ENCODE measurements around the gene SPATA9. TPM values are rescaled to one million over a fixed set of nuclear protein-coding genes. Genes with fewer than 3 reads are reported as not detected.

The SPATA9 gene
- total and polyA plus RNA-seq, 2 donors (not counting 3 experiments of a cell fraction or from before 2014, with no cell fraction given) = 0.07 TPM; not detected in 1

DNA sequence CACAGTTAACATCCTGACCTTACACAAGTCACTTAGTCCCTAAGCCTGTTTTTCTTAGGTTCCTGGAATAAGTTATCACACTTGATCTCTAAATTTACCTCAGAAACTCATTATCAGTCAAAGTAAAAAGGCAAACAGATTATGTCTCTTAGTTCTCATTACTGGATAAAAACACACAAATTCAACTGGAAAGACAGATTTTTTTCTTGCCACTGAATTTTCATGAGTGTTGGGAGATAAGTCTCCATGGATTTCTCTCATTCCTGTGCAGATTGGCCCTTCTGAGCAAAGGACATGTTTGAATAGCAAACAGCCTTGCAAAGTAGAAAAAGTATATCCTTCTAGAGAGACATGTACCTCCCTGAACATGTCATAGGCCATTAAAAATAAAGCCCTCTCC is 10.2 kb downstream of the SPATA9 start:
- ChIA-PET CTCF (no interaction called here), POLR2A (no interaction called here)
- Histone ChIP-seq H3K27me3 (ENCODE audit: control insufficient read depth in 2 of 2, insufficient read depth in 2 of 2, low read length in 2 of 2) (no peaks in the 10 kb centered on the region), H3K9ac (replicated peaks; ENCODE audit: extremely low read depth, insufficient read depth, low read length) (no peak overlapping the region), H2AFZ (ENCODE audit: low read depth, low read length) (no peak overlapping the region), H3K79me2 (ENCODE audit: control insufficient read depth, insufficient read depth, low read length) (no peaks in the 10 kb centered on the region), H3K27ac (ENCODE audit: insufficient read depth, low read depth, low read length) (no peak overlapping the region), H3K9me1 (replicated peaks; ENCODE audit: control insufficient read depth, extremely low read depth, insufficient read depth, low read length) (no peaks in the 10 kb centered on the region), H4K20me1 (replicated peaks; ENCODE audit: control insufficient read depth, extremely low read depth, insufficient read depth, low read length) (no peaks in the 10 kb centered on the region), H3K4me3 (replicated peaks in 1 of 3; ENCODE audit: insufficient read depth in 1 of 3, low read depth in 1 of 3, low read length in 3 of 3) (no peak overlapping the region), H3K9me3 (replicated peaks; ENCODE audit: control insufficient read depth, insufficient read depth, low read length) (no peaks in the 10 kb centered on the region), H3K4me2 (ENCODE audit: insufficient read depth, low read length) (no peak overlapping the region), H3K4me1 (ENCODE audit: control insufficient read depth, extremely low read depth, insufficient read depth, low read length) (peaks cover 23% of the 10 kb centered on the region), H3K36me3 (ENCODE audit: control insufficient read depth in 2 of 2, extremely low read depth in 1 of 2, insufficient read depth in 2 of 2, low read length in 2 of 2) (no peaks in the 10 kb centered on the region)
- dilution Hi-C loops (cut with MboI; ENCODE audit: extremely low pct_ligation_motif_present, low sequenced_read_pairs) (no loop called here), intact Hi-C loops (cut with micrococcal nuclease) (no loop called here)
- FAIRE-seq (no peak), DNase-seq (ENCODE audit: low read depth, low spot score) (no peak)
- TF ChIP-seq JUN (IDR thresholded peaks at IDR 0.05; ENCODE audit: borderline replicate concordance, insufficient read depth, insufficient read length, low read depth) (no peak), EZH2 (IDR thresholded peaks at IDR 0.05; ENCODE audit: borderline replicate concordance, low read depth, low read length, severe bottlenecking) (no peak), CTCF (IDR thresholded peaks at IDR 0.05; ENCODE audit: extremely low read depth in 1 of 2, insufficient read depth in 1 of 2, low read depth in 1 of 2, low read length in 2 of 2) (no peak), POLR2A (IDR thresholded peaks at IDR 0.05; ENCODE audit: low read depth, low read length) (no peak), POLR2AphosphoS5 (IDR thresholded peaks at IDR 0.05; ENCODE audit: insufficient read depth, low read depth, low read length) (no peak), FOS (IDR thresholded peaks at IDR 0.05; ENCODE audit: borderline replicate concordance, insufficient read depth, low read length) (no peak), MAX (IDR thresholded peaks at IDR 0.05; ENCODE audit: insufficient read depth, insufficient read length) (no peak), GATA2 (IDR thresholded peaks at IDR 0.05; ENCODE audit: insufficient read depth, insufficient read length, low read depth, low read length) (no peak), MYC (IDR thresholded peaks at IDR 0.05; ENCODE audit: low read depth, low read length) (no peak)
- BruUV-seq (replicated peaks) = no TSS peak
